ENCODE measurements around the gene SOBP. TPM values are rescaled to one million over a fixed set of nuclear protein-coding genes. Genes with fewer than 3 reads are reported as not detected.
"Not testable (repeated sequence)": the region's sequence is repeated elsewhere in the genome, so short reads cannot be mapped to it uniquely, and the experiment has no call there.

The SOBP gene
- total RNA-seq, 2 donors from 2014 or later: 13.6 to 14.4 TPM

- DNase-seq (no peak), ATAC-seq (no peak)
- intact Hi-C loops (cut with DNase I): no loop called here
Observed at GRCh38 chr6:107513214-107513613, 23.3 kb downstream of the SOBP start.

- no peak for DNase-seq
- intact Hi-C loops (cut with DNase I): no loop called here
- no peak for ATAC-seq
Observed at GRCh38 chr6:107515955-107516354, 26.0 kb downstream of the SOBP start.

GRCh38 chr6:107517274-107517673, 27.4 kb downstream of the SOBP start:
- ATAC-seq: no peak
- intact Hi-C loops (cut with DNase I): no loop called here
- no peak for DNase-seq

DNA sequence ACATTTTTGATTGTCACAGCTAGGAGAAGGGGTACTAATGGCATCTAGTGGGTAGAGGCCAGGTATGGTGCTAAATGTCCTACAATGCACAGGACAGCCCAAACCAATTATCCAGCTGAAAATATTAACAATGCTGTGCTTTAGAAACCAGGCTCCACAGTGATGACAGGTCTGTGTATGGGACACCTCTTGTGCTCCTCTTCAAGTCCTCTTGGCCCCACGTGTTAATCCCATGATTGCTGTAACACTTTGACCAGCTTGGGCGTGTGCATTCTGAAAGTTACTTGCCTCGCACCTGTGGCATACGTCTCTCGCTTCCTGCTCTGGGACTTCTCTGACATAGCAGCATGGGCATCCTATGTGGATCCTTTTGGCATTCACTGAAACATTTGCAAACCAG, 29.3 kb downstream of the SOBP start:
- DNase-seq; intact Hi-C loops (cut with DNase I): not testable (repeated sequence)
- ATAC-seq: peak; percentile 36 to 80

GRCh38 chr6:107520706-107521105, 30.8 kb downstream of the SOBP start:
- DNase-seq; intact Hi-C loops (cut with DNase I): not testable (repeated sequence)
- peak; percentile 48 to 64 for ATAC-seq

- ATAC-seq (no peak), DNase-seq (no peak)
- intact Hi-C loops (cut with DNase I): no loop called here
Observed at GRCh38 chr6:107523054-107523791, 33.3 kb downstream of the SOBP start.

DNA sequence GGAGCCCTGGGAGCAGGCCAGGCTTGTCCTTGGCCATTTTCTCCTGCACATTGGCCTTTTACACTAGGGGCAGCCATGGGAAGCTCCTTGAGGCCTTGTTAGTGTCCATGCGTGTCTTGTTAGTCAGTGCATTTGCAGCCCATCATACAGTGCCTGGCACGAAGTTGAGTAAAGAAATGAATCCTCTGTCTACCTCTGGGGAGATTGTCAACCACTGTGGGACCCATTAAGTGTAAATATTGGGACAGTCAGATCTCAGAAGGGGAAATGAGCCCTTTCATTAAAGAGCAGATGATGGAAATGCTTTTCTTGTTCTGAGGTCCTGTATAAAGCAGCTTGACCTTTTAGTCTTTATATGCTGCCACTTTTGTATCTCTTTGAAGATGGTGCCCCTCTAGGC, 33.9 kb downstream of the SOBP start:
- ATAC-seq: no peak
- no peak for DNase-seq
- intact Hi-C loops (cut with DNase I): no loop called here

DNA sequence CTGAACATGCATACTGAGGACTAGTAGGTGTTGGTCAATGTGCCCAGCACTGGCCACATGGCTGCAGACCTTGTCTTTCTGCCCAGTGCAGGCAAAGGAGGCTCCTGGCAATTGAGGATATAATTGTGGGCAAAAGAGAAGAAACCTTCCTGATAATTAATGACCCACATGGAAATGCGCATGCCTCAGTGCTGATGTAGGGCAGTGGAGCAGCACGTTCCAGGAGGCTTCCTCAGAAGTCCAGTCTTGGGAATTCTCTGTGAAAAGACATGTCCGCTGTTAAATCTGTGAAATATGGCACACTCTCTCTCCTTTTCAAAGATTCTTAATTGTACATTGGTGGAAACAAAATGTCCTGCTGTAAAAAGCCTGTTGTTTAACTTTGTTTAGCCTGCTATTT, 34.7 kb downstream of the SOBP start:
- intact Hi-C loops (cut with DNase I): no loop called here
- ATAC-seq: no peak
- no peak for DNase-seq

GRCh38 chr6:107531868-107532267, 42.0 kb downstream of the SOBP start:
- no peak for ATAC-seq
- intact Hi-C loops (cut with DNase I): no loop called here
- DNase-seq: no peak

GRCh38 chr6:107532706-107533105, 42.8 kb downstream of the SOBP start:
- ATAC-seq: peak; percentile 75 to 83
- peak; percentile 36 for DNase-seq
- intact Hi-C loops (cut with DNase I): no loop called here

DNA sequence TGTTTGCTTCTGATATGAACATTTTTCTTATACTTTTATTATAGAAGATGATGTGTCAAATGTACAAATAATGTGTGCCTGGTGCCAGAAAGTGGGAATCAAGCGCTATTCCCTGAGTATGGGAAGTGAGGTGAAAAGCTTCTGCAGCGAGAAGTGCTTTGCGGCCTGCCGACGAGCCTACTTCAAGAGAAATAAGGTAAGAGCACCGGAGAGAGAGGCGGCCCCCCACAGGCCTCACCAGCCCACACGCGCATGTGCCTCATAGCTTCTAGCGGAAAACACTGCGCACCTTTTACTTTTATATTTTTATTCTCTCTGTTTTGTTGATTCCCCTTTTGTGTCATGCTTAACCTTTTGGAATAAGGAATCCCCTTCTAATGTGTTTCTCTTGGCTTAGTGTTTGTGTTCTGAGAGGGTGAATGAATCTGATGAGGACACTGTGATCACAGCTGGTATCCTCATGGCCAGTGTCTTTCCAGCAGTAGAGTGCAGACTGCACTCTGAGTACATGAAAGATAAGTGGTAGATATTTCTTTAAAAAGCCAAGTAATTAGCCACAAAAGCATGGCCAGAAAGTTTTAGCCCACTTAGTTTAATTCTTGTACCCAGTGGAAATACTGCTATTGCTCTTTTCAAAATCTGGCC, 43.6 kb downstream of the SOBP start:
- ATAC-seq (peak in 1 of 2 donors; percentile 49), DNase-seq (no peak)
- intact Hi-C loops (cut with DNase I): no loop called here

- no peak for DNase-seq
- intact Hi-C loops (cut with DNase I): no loop called here
- peak in 1 of 2 donors; percentile 46 for ATAC-seq
Observed at GRCh38 chr6:107534571-107535141, 44.7 kb downstream of the SOBP start.

DNA sequence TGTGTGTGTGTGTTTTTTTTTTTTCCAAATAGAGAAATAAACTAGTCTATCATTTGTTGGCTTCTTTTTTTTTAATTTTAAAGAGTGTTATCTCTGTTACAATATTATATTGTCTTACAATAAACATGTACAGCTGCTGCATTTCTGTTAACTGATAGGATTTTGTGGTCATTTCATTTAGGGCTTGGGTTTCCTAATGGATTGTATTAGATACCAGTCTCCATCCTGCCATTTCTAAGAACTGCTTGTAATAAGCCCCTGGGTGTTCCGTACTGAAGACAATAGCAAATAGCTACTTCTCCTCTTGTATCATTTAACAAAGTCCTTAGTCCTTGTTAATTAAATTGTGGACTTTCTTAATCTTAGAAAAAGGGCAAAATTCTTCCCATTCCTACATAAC, 45.7 kb downstream of the SOBP start:
- intact Hi-C loops (cut with DNase I): no loop called here
- DNase-seq (no peak), ATAC-seq (no peak)

- no peak for ATAC-seq
- intact Hi-C loops (cut with DNase I): no loop called here
- DNase-seq: no peak
Observed at GRCh38 chr6:107536180-107536961, 46.5 kb downstream of the SOBP start.

DNA sequence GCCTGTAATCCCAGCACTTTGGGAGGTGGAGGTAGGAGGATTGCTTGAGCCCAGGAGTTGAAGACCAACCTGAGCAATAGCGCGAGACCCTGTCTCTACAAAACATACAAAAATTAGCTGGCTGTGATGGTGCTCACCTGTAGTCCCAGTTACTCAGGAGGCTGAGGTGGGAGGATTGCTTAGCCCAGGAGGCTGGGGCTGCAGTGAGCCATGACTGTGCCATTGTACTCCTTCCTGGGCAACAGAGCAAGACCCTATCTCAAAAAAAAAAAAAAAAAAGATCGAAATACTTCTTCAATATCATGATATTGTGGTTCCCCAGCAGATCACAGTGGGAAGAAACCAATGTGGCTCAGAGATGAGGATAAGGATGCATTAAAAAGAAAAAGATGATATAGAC, 47.6 kb downstream of the SOBP start:
- intact Hi-C loops (cut with DNase I): no loop called here
- ATAC-seq: no peak
- DNase-seq: no peak

- ATAC-seq (no peak), DNase-seq (no peak)
- intact Hi-C loops (cut with DNase I): no loop called here
Observed at GRCh38 chr6:107538856-107539387, 49.0 kb downstream of the SOBP start.

DNA sequence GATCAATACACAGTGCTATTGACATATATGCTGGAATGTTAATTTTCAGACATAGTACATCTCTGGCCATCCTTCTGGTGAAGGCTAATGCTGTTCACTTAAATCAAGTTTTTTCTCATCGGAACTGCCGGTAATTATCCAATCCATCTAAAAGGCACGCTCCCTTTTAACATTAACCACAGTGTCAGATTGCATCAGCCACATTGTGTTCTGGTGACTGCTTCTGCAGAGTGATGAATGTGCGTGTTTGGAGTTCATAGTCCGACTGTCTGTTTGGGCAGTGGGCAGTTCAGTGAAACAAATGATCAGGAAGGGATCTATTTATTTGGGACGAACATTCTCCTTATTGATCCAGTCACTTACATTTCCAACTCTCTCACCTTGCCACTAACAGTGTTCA, 49.5 kb downstream of the SOBP start:
- DNase-seq (no peak), ATAC-seq (no peak)
- intact Hi-C loops (cut with DNase I): no loop called here

DNA sequence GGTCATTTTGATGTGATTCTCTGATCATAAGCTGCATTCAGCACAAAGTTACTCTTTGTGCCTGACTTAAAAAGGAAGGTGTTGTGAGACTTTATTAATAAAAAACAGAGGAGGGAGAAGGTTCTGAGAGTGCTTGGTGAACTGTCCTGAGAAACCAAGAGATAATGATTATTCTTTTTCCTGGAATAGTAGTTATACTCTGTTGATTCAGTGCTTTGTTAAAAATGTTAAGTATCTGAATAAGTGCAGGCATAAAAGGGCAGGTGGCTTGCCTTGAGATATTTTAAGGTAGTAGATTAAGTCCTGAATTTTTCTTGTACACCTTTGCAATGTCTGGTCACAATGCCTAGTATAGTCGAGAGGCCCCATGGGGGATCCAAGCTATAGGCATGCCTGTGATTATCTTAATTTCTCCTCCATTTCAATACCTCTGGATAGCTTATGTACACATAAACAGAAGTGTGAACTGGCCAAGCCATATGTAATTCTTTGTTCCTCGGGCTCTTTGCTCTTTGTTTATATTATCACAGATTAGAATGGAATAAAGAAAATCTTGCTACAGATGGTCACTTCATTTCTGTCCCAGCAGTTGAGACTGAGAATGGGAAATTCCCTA, 50.0 kb downstream of the SOBP start:
- intact Hi-C loops (cut with DNase I): no loop called here
- DNase-seq: no peak
- ATAC-seq: no peak

DNA sequence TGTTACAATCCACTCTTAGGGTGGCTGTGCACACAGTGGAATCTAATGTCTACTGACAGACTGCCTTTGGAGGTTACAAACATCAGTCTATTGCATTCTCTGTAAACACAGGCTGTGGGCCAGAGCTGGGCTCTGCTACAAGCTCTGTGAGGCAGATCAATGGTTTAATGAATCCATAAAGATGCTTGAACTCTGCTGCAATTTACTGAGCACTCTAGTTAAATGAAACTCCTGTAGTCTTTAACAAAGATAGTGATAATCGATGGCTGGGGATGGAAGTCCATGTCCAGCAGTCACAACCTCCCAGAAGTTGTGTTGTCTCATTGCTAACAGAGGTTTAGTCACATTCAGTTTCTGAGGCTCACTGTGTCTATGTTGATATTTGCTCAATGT, 50.5 kb downstream of the SOBP start:
- intact Hi-C loops (cut with DNase I): no loop called here
- ATAC-seq (no peak), DNase-seq (no peak)
